ENCODE measurements around the gene INA.

Gene INA

DNA sequence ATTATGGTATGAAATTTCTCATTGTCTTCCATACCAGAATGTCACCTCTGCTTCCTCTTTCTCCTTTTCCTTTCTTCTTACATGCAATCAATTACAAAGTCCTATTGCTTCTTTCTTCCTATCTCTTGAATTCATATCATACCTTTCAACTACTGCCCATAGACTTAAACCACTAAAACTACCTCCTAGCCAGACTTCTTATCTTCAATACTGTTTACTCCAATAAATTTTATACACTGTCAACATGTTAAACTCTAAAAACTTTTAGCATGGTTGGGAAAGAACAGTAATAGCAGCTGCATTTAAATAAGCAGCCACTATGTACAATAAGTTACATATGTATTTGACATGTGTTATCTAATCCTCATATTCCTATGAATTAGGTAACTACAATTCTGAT is 39.1 kb downstream of the INA start:
- H3K9ac ChIP-seq = no peak overlapping the region
- H3K36me3 ChIP-seq = peaks cover 81 to 100% (median 95%) of the 10 kb centered on the region in 11 experiments
- H3K9me3 ChIP-seq (replicated peaks in 1 of 11) = no peaks in the 10 kb centered on the region
- TF ChIP-seq Cebpa-rat (IDR thresholded peaks at IDR 0.05) = no peak
- H3K4me2 ChIP-seq = no peak overlapping the region
- H3K4me1 ChIP-seq = no peaks in the 10 kb centered on the region
- H3K27me3 ChIP-seq = no peaks in the 10 kb centered on the region
- H3K4me3 ChIP-seq = no peak overlapping the region
- H4K20me1 ChIP-seq = peaks cover 0 to 14% (median 0%) of the 10 kb centered on the region in 11 experiments; a peak in 4 of 22 replicates
- H3K27ac ChIP-seq = no peak overlapping the region

- H4K20me1 ChIP-seq = no peaks in the 10 kb centered on the region
- H3K27me3 ChIP-seq = no peaks in the 10 kb centered on the region
- H3K4me1 ChIP-seq = no peaks in the 10 kb centered on the region
- no peak overlapping the region for H3K4me2 ChIP-seq
- H3K9ac ChIP-seq = no peak overlapping the region
- peaks cover 90 to 100% (median 98%) of the 10 kb centered on the region in 11 experiments for H3K36me3 ChIP-seq
- H3K4me3 ChIP-seq = no peak overlapping the region
- no peaks in the 10 kb centered on the region for H3K9me3 ChIP-seq (replicated peaks in 1 of 11)
- TF ChIP-seq Cebpa-rat (IDR thresholded peaks at IDR 0.05) = no peak
- H3K27ac ChIP-seq = no peak overlapping the region
Observed at GRCh38 chr10:103327906-103328305, 51.0 kb downstream of the INA start.

DNA sequence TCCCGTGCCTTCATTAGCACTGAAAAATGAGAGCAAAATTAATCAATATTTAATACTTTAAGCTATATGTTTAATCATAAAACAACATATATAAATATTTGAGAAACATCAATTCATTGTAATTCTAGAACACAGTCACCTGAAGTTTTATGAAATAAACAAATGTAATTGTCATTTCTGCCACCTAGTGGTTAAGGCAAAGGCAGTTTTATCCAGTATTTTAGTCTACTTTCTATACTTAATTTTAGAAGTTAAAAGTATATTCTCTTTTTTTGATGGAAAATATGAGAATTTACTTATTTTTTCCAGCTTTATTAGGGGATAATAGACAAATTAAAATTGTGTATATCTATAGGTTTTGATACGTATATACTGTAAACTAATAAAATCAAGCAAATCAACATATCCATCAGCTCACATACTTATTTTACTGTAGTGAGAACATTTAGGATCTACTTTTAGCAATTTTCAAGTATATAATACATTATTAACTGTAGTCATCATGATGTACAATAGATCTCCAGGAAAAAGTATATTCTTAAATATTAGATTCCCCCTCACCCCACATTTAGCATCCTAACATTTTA is 57.1 kb downstream of the INA start:
- TF ChIP-seq Cebpa-rat (IDR thresholded peaks at IDR 0.05) = no peak
- H3K27me3 ChIP-seq = no peaks in the 10 kb centered on the region
- no peaks in the 10 kb centered on the region for H3K4me1 ChIP-seq
- H3K4me2 ChIP-seq = no peak overlapping the region
- H3K9me3 ChIP-seq (replicated peaks in 1 of 11) = no peaks in the 10 kb centered on the region
- peaks cover 74 to 93% (median 86%) of the 10 kb centered on the region in 11 experiments for H3K36me3 ChIP-seq
- H3K4me3 ChIP-seq = no peak overlapping the region
- peaks cover 0 to 18% (median 7%) of the 10 kb centered on the region in 11 experiments; a peak in 11 of 22 replicates for H4K20me1 ChIP-seq
- no peak overlapping the region for H3K9ac ChIP-seq
- H3K27ac ChIP-seq = no peak overlapping the region

DNA sequence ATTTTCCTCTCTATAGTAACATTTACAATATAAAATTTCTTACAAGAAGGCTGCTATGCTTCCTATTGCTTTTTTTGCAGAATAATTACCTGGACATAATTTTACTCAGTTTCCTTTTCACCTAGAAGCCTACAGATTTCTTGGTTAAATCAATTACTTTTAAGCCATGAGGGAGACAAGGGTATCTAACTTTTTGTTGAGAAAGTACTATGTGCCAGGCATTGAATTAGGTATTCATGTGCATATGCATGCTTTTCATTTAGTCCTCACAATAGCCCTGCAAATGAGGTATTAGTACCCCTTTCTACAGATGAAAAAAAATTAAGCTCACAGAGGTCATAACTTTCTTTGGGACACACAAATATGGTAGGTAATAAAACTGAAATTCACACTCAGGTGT is 57.6 kb downstream of the INA start:
- Histone ChIP-seq H3K4me3 (no peak overlapping the region), H3K4me1 (no peaks in the 10 kb centered on the region), H3K27me3 (no peaks in the 10 kb centered on the region)

DNA sequence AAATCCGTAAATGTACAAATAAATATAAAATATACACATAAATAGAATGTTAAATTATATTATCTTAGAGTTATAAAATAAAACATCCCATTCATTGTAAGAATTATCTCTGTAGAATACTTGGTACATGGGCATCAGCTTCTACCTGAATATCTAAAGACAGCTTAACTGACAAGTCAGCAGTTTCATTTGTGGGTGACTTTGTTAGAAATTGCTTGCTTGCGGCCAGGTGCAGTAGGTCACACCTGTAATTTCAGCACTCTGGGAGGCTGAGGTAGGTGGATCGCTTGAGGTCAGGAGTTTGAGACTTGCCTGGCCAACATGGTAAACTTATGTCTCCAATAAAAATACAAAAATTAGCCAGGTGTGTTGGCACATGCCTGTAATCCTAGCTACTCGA is 59.4 kb downstream of the INA start:
- H3K9me3 ChIP-seq (replicated peaks in 1 of 11) = no peaks in the 10 kb centered on the region
- H3K27ac ChIP-seq = no peak overlapping the region
- H3K4me2 ChIP-seq = no peak overlapping the region
- no peak overlapping the region for H3K9ac ChIP-seq
- no peak overlapping the region for H3K4me3 ChIP-seq
- H3K36me3 ChIP-seq = peaks cover 72 to 93% (median 85%) of the 10 kb centered on the region in 11 experiments
- peaks cover 0 to 29% (median 12%) of the 10 kb centered on the region in 11 experiments; a peak in 12 of 22 replicates for H4K20me1 ChIP-seq
- no peak for TF ChIP-seq Cebpa-rat (IDR thresholded peaks at IDR 0.05)
- H3K4me1 ChIP-seq = no peaks in the 10 kb centered on the region
- no peaks in the 10 kb centered on the region for H3K27me3 ChIP-seq

More for the DNA sequence above, 57.6 kb downstream of the INA start:
- no peaks in the 10 kb centered on the region for H3K9me3 ChIP-seq (replicated peaks in 1 of 11)
- no peak for TF ChIP-seq Cebpa-rat (IDR thresholded peaks at IDR 0.05)
- peaks cover 0 to 20% (median 12%) of the 10 kb centered on the region in 11 experiments; a peak in 11 of 22 replicates for H4K20me1 ChIP-seq
- H3K4me2 ChIP-seq = no peak overlapping the region
- no peak overlapping the region for H3K27ac ChIP-seq
- H3K36me3 ChIP-seq = peaks cover 74 to 93% (median 86%) of the 10 kb centered on the region in 11 experiments
- no peak overlapping the region for H3K9ac ChIP-seq
